IMR-90 (cell line): ENCODE data around the gene MIER2. TPM values are rescaled to one million over a fixed set of nuclear protein-coding genes. Genes with fewer than 3 reads are reported as not detected.

Experiments used
- ATAC-seq: fragments of 200-7000 bp; cut with Tn5 transposase; 2 replicates; pipeline ENCODE4 v1.9.1; 2020; ENCODE audit warnings: low read depth, mild to moderate bottlenecking, moderate library complexity
- BruUV-seq: library from RNA; stranded (reverse); fragments of 400-500 nt; replicated peaks from 2 replicates; lab custom pipeline; 2021; lab: Mats Ljungman, UMichigan
- CTCF ChIA-PET: fragments of 300-600 bp; formaldehyde crosslinking; extraction: SDS; loops from one replicate; lab custom pipeline; 2021; ENCODE audit warnings: antibody characterized with exemption; lab: Yijun Ruan, JAX
- POLR2A ChIA-PET: fragments of 300-600 bp; sonication (Branson Sonifier 250); formaldehyde crosslinking; loops from one replicate; lab custom pipeline; 2022; ENCODE audit warnings: antibody characterized with exemption; ENCODE audit not compliant: unreplicated experiment; lab: Charles Lee
- DNase-seq: peaks from one replicate; pipeline ENCODE4 v3.0.0; 2013
- H2AFZ ChIP-seq: replicated peaks from 2 replicates; pipeline ENCODE3; 2013; ENCODE audit warnings: low read length, mild to moderate bottlenecking; ENCODE audit not compliant: poor library complexity
- H2AK5ac ChIP-seq: 2 replicates; pipeline ENCODE4 v1.6.1; 2013; ENCODE audit warnings: low read depth, low read length, inconsistent platforms
- H2AK9ac ChIP-seq: replicated peaks from 2 replicates; pipeline ENCODE3; 2013; ENCODE audit warnings: mild to moderate bottlenecking, low read depth, low read length, moderate library complexity; ENCODE audit not compliant: poor library complexity
- H2BK120ac ChIP-seq: 2 replicates; pipeline ENCODE4 v1.6.1; 2013; ENCODE audit warnings: low read depth, low read length, inconsistent platforms
- H2BK15ac ChIP-seq: 3 replicates; pipeline ENCODE4 v1.6.1; 2013; ENCODE audit warnings: low read depth, low read length, inconsistent platforms
- H2BK20ac ChIP-seq: 2 replicates; pipeline ENCODE4 v1.6.1; 2013; ENCODE audit warnings: low read depth, mild to moderate bottlenecking, inconsistent platforms, low read length, moderate library complexity
- H2BK5ac ChIP-seq: 2 replicates; pipeline ENCODE4 v1.6.1; 2013; ENCODE audit warnings: mild to moderate bottlenecking, low read depth, low read length, inconsistent platforms; ENCODE audit not compliant: poor library complexity, severe bottlenecking
- H3K14ac ChIP-seq: replicated peaks from 2 replicates; pipeline ENCODE4 v1.6.1; 2013; ENCODE audit warnings: low read depth, low read length, inconsistent platforms
- H3K18ac ChIP-seq: 2 replicates; pipeline ENCODE4 v1.6.1; 2013; ENCODE audit warnings: low read depth, low read length, control low read depth
- H3K23ac ChIP-seq: 2 replicates; pipeline ENCODE4 v1.6.1; 2013; ENCODE audit warnings: low read depth, low read length, inconsistent platforms
- H3K27ac ChIP-seq: 2 replicates; pipeline ENCODE4 v1.5.1; 2013; ENCODE audit warnings: mild to moderate bottlenecking, control low read depth, low read length; ENCODE audit not compliant: insufficient read depth
- H3K27me3 ChIP-seq: 2 replicates; pipeline ENCODE4 v1.6.1; 2013; ENCODE audit warnings: low read length; ENCODE audit not compliant: control insufficient read depth, insufficient read depth
- H3K36me3 ChIP-seq: 2 replicates; pipeline ENCODE4 v1.6.1; 2013; ENCODE audit warnings: low read length, mixed read lengths; ENCODE audit not compliant: control insufficient read depth, insufficient read depth
- H3K4ac ChIP-seq: 2 replicates; pipeline ENCODE4 v1.6.1; 2013; ENCODE audit warnings: low read depth, low read length, inconsistent platforms
- H3K4me1 ChIP-seq: 2 replicates; pipeline ENCODE4 v1.6.1; 2013; ENCODE audit warnings: low read length, mixed read lengths; ENCODE audit not compliant: control insufficient read depth, insufficient read depth
- H3K4me2 ChIP-seq: 2 replicates; pipeline ENCODE4 v1.6.1; 2013; ENCODE audit warnings: low read depth, mild to moderate bottlenecking, control low read depth, low read length, moderate library complexity
- H3K4me3 ChIP-seq: 2 replicates; pipeline ENCODE4 v1.5.1; 2013; ENCODE audit warnings: low read depth, mild to moderate bottlenecking, control low read depth, low read length, moderate library complexity; ENCODE audit not compliant: insufficient read depth
- H3K56ac ChIP-seq: 2 replicates; pipeline ENCODE4 v1.6.1; 2013; ENCODE audit warnings: low read length, inconsistent platforms; ENCODE audit not compliant: insufficient read depth; ENCODE audit errors: extremely low read depth
- H3K79me1 ChIP-seq, 2 experiments: 2 replicates each; pipeline ENCODE4 v1.6.1; 2013; ENCODE audit warnings: low read length in 2 of 2, inconsistent platforms in 1 of 2, low read depth in 1 of 2
- H3K9ac ChIP-seq: 2 replicates; pipeline ENCODE4 v1.6.1; 2013; ENCODE audit warnings: low read depth, low read length, control low read depth
- H3K9me1 ChIP-seq: 2 replicates; pipeline ENCODE4 v1.6.1; 2013; ENCODE audit warnings: low read length, inconsistent platforms; ENCODE audit not compliant: insufficient read depth
- H3K9me3 ChIP-seq: 2 replicates; pipeline ENCODE4 v1.6.1; 2013; ENCODE audit warnings: low read length; ENCODE audit not compliant: control insufficient read depth, insufficient read depth
- H4K20me1 ChIP-seq: 2 replicates; pipeline ENCODE4 v1.6.1; 2013; ENCODE audit warnings: low read length, inconsistent platforms; ENCODE audit not compliant: insufficient read depth
- H4K5ac ChIP-seq: 2 replicates; pipeline ENCODE4 v1.6.1; 2013; ENCODE audit warnings: mild to moderate bottlenecking, low read depth, low read length, control low read depth
- H4K8ac ChIP-seq, 2 experiments: 2 replicates each; pipeline ENCODE4 v1.6.1; 2013; ENCODE audit warnings: low read depth in 2 of 2, low read length in 2 of 2, control low read depth in 1 of 2, inconsistent platforms in 1 of 2
- H4K91ac ChIP-seq: 2 replicates; pipeline ENCODE4 v1.6.1; 2013; ENCODE audit warnings: low read depth, low read length, inconsistent platforms; ENCODE audit not compliant: insufficient read depth
- CHD1 ChIP-seq: IDR thresholded peaks from 2 replicates; pipeline ENCODE4 v1.6.1; 2012; ENCODE audit warnings: low read depth, low read length, improper control_type of control experiment
- MAFK ChIP-seq: IDR thresholded peaks from 2 replicates; pipeline ENCODE4 v1.6.1; 2012; ENCODE audit warnings: low read depth, low read length, improper control_type of control experiment
- MAZ ChIP-seq: IDR thresholded peaks from 2 replicates; pipeline ENCODE4 v1.6.1; 2012; ENCODE audit warnings: low read depth, mild to moderate bottlenecking, low read length, improper control_type of control experiment, moderate library complexity, borderline replicate concordance
- RFX5 ChIP-seq: IDR thresholded peaks from 2 replicates; pipeline ENCODE4 v1.8.0; 2012; ENCODE audit warnings: low read depth, mild to moderate bottlenecking, low read length, moderate library complexity
- USF2 ChIP-seq: fragments of 150-350 bp; IDR thresholded peaks from 2 replicates; pipeline ENCODE4 v1.6.1; 2017; ENCODE audit warnings: mild to moderate bottlenecking, antibody characterized with exemption, low read length, low read depth
- WGBS, 2 experiments: methylation state at CpG; one replicate each; pipeline versions ENCODE4 v1.1.5 to v1.1.7; 2013; ENCODE audit warnings: missing lambda C conversion rate in 2 of 2; ENCODE audit not compliant: insufficient read length in 1 of 2; ENCODE audit errors: extremely low coverage in 2 of 2; 5-methylcytosine and 5-hydroxymethylcytosine counted together
- dilution Hi-C: fragments of 300-500 bp; cut with HindIII; formaldehyde crosslinking; loops from one replicate; pipeline ENCODE4 v1.14.3; 2018; ENCODE audit warnings: low sequenced_read_pairs; ENCODE audit not compliant: unreplicated experiment
- in situ Hi-C: fragments of 300-500 bp; cut with MboI; formaldehyde crosslinking; loops from 3 replicates; pipeline ENCODE4 v1.14.3; 2019; ENCODE audit warnings: low sequenced_read_pairs, inconsistent platforms, mixed read lengths
- intact Hi-C: fragments of 100-400 bp; cut with micrococcal nuclease; formaldehyde crosslinking; loops from 2 replicates; pipeline ENCODE4 v1.10.0; 2022
- polyA plus RNA-seq, 3 experiments: library from polyadenylated mRNA; depleted of rRNA; stranded (reverse); fragments of >200 nt; gene quantifications; 2 replicates each; pipeline ENCODE4 v1.2.3, GENCODE V29; 2012; ENCODE audit warnings: low replicate concordance in 1 of 3
- total RNA-seq: library from RNA; depleted of rRNA; stranded (reverse); fragments of >200 nt; gene quantifications from 2 replicates; pipeline ENCODE4 v1.2.3, GENCODE V29; 2012
- TF ChIP-seq, protein P1 (sequence below): fragments of 150-350 bp; IDR thresholded peaks from 2 replicates; pipeline ENCODE4 v1.6.1; 2016; ENCODE audit warnings: low read depth, mild to moderate bottlenecking, low read length, moderate library complexity, borderline replicate concordance

The MIER2 gene
- total and polyA plus RNA-seq, 2 of the 4 experiments (the other 2 are of a cell fraction): 28.0 to 28.4 TPM

DNA sequence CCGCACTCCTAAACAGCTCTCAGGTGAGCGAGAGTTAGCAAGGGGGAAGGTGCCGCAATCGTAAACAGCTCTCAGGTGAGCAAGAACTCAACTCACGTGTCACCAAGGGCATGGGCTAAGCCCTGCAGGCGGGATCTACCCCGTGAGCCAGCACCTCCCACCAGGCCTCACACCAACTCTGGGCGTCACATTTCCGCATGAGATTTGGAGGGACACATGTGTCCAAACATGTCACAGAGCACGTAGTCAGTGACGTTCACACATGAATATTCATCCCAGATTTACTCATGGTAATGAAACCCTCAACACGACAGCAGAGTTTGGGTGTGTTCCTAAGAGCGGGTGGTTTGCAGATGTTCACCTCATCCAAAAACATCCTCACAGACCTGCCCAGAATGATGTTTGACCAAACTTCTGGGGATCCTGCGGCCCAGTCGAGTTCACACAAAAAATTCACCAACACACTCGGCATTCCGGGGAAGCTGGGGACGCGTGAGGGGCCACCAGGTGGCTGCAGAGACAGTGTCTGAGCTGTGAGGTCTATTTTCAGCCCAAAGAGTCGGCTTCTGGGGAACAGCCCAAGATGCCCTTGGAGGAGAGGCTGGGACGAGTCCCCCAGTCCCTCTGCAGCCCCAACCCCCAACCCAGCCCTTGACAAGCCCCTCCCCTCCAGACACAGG is 44.8 kb upstream of the MIER2 start:
- Histone ChIP-seq H3K9me3 (peaks cover 7% of the 10 kb centered on the region; the same call in 1 of the 2 replicates), H3K9me1 (no peaks in the 10 kb centered on the region), H4K8ac (no peak overlapping the region), H2AFZ (no peak overlapping the region), H2AK9ac (no peak overlapping the region), H3K9ac (no peak overlapping the region), H2AK5ac (no peak overlapping the region), H4K91ac (no peak overlapping the region), H2BK5ac (no peak overlapping the region), H2BK15ac (no peak overlapping the region), H2BK120ac (no peak overlapping the region), H3K4me2 (no peak overlapping the region), H4K5ac (no peak overlapping the region), H3K4me3 (no peak overlapping the region), H3K4me1 (no peaks in the 10 kb centered on the region), H3K27ac (no peak overlapping the region), H3K36me3 (no peaks in the 10 kb centered on the region), H3K79me1 (no peaks in the 10 kb centered on the region), H3K18ac (no peak overlapping the region), H4K20me1 (no peaks in the 10 kb centered on the region), H3K23ac (no peak overlapping the region), H3K14ac (no peak overlapping the region), H3K27me3 (peaks cover 12% of the 10 kb centered on the region), H2BK20ac (no peak overlapping the region), H3K4ac (no peak overlapping the region), H3K56ac (no peak overlapping the region)
- TF ChIP-seq RFX5 (no peak), USF2 (no peak), MAZ (no peak), MAFK (no peak), CHD1 (no peak)
- TF ChIP-seq, protein P1, sequence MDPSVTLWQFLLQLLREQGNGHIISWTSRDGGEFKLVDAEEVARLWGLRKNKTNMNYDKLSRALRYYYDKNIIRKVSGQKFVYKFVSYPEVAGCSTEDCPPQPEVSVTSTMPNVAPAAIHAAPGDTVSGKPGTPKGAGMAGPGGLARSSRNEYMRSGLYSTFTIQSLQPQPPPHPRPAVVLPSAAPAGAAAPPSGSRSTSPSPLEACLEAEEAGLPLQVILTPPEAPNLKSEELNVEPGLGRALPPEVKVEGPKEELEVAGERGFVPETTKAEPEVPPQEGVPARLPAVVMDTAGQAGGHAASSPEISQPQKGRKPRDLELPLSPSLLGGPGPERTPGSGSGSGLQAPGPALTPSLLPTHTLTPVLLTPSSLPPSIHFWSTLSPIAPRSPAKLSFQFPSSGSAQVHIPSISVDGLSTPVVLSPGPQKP: no peak
- ATAC-seq: no peak
- ChIA-PET POLR2A (no interaction called here), CTCF (no interaction called here)
- WGBS, 2 experiments: 31% methylated on average over 5 of the region's 21 CpGs; no CpG with 5 or more reads in 1 of the 2 experiments
- dilution Hi-C loops (no loop called here), in situ Hi-C loops (no loop called here), intact Hi-C loops (no loop called here)
- BruUV-seq: no TSS peak
- DNase-seq: no peak
